GM04504 (cell line): ENCODE results near the gene CRYL1.

Experiments used
- DNase-seq: peaks from one replicate; pipeline ENCODE4 v3.0.0-alpha.2; 2012; ENCODE audit warnings: low read depth

The CRYL1 gene

GRCh38 chr13:20492641-20493040 lies 33.0 kb downstream of the CRYL1 start:
- no peak for DNase-seq

GRCh38 chr13:20491926-20492435 lies 33.7 kb downstream of the CRYL1 start:
- DNase-seq = no peak

- no peak for DNase-seq
These were observed 36.4 kb downstream of the CRYL1 start for GRCh38 chr13:20489185-20489820.

GRCh38 chr13:20487927-20488326 lies 37.7 kb downstream of the CRYL1 start:
- no peak for DNase-seq

- DNase-seq = no peak
These were observed 42.9 kb downstream of the CRYL1 start for GRCh38 chr13:20482787-20483186.

GRCh38 chr13:20482275-20482761 lies 43.3 kb downstream of the CRYL1 start:
- no peak for DNase-seq

- no peak for DNase-seq
These were observed 48.3 kb downstream of the CRYL1 start for GRCh38 chr13:20477394-20477793.

GRCh38 chr13:20475927-20476691 lies 49.5 kb downstream of the CRYL1 start:
- DNase-seq = no peak

- no peak for DNase-seq
These were observed 51.1 kb downstream of the CRYL1 start for GRCh38 chr13:20474515-20474914.

- DNase-seq = no peak
These were observed 51.8 kb downstream of the CRYL1 start for GRCh38 chr13:20473888-20474287.

GRCh38 chr13:20473139-20473538 lies 52.5 kb downstream of the CRYL1 start:
- DNase-seq = no peak

GRCh38 chr13:20472531-20472930 lies 53.1 kb downstream of the CRYL1 start:
- no peak for DNase-seq

- DNase-seq = no peak
These were observed 55.5 kb downstream of the CRYL1 start for GRCh38 chr13:20470136-20470535.

- DNase-seq = no peak
These were observed 59.3 kb downstream of the CRYL1 start for GRCh38 chr13:20466371-20466770.

GRCh38 chr13:20465218-20465879 lies 60.3 kb downstream of the CRYL1 start:
- DNase-seq = no peak

- DNase-seq = no peak
These were observed 62.7 kb downstream of the CRYL1 start for GRCh38 chr13:20462921-20463320.

GRCh38 chr13:20462533-20462915 lies 63.1 kb downstream of the CRYL1 start:
- DNase-seq = no peak

- no peak for DNase-seq
These were observed 63.7 kb downstream of the CRYL1 start for GRCh38 chr13:20461860-20462532.

GRCh38 chr13:20461481-20461859 lies 64.2 kb downstream of the CRYL1 start:
- DNase-seq = no peak

- no peak for DNase-seq
These were observed 64.9 kb downstream of the CRYL1 start for GRCh38 chr13:20460761-20461160.

GRCh38 chr13:20457670-20458069 lies 68.0 kb downstream of the CRYL1 start:
- no peak for DNase-seq

- no peak for DNase-seq
These were observed 68.9 kb downstream of the CRYL1 start for GRCh38 chr13:20456737-20457136.
